HG03558 (cell line): ENCODE data around the gene GLIS2.

Source experiments
- ATAC-seq: cut with Tn5 transposase; IDR thresholded peaks from one replicate; pipeline ENCODE4 v1.9.1; 2021; ENCODE audit warnings: moderate number of reproducible peaks; ENCODE audit not compliant: unreplicated experiment; ENCODE audit errors: extremely low read depth

GLIS2 gene

GRCh38 chr16:4295581-4295980 is 20.3 kb upstream of the GLIS2 start:
- ATAC-seq: no peak

GRCh38 chr16:4297480-4297879 is 18.4 kb upstream of the GLIS2 start:
- ATAC-seq: no peak

- ATAC-seq: no peak
These were observed 16.9 kb upstream of the GLIS2 start for GRCh38 chr16:4298761-4299522.

- no peak for ATAC-seq
These were observed 14.7 kb upstream of the GLIS2 start for GRCh38 chr16:4301177-4301576.

- ATAC-seq: no peak
These were observed 13.9 kb upstream of the GLIS2 start for GRCh38 chr16:4301968-4302367.

GRCh38 chr16:4303973-4304372 is 11.9 kb upstream of the GLIS2 start:
- ATAC-seq: no peak

- ATAC-seq: no peak
These were observed 9.2 kb upstream of the GLIS2 start for GRCh38 chr16:4306470-4307214.

GRCh38 chr16:4307215-4308037 is 8.4 kb upstream of the GLIS2 start:
- ATAC-seq: peak; percentile 59

- no peak for ATAC-seq
These were observed 6.6 kb upstream of the GLIS2 start for GRCh38 chr16:4309102-4309832.

- ATAC-seq: no peak
These were observed 6.0 kb upstream of the GLIS2 start for GRCh38 chr16:4309833-4310266.

GRCh38 chr16:4313563-4314531 is 2.0 kb upstream of the GLIS2 start:
- ATAC-seq: no peak

- ATAC-seq: no peak
These were observed 1.2 kb upstream of the GLIS2 start for GRCh38 chr16:4314532-4315185.

GRCh38 chr16:4316108-4316863 is 419 bp downstream of the GLIS2 start:
- no peak for ATAC-seq

GRCh38 chr16:4316864-4317531 is 1.1 kb downstream of the GLIS2 start:
- ATAC-seq: no peak

GRCh38 chr16:4317532-4318450 is 1.9 kb downstream of the GLIS2 start:
- ATAC-seq: no peak

- no peak for ATAC-seq
These were observed 2.6 kb downstream of the GLIS2 start for GRCh38 chr16:4318451-4318910.
